GM23248 (cell line): ENCODE measurements around the gene CFAP157.

Experiments used
- EZH2 ChIP-seq: fragments of 200-600 bp; sonication (generic); IDR thresholded peaks from 2 replicates; pipeline ENCODE4 v1.6.1; 2018; ENCODE audit warnings: antibody characterized with exemption, mild to moderate bottlenecking; ENCODE audit not compliant: insufficient read depth, poor library complexity, severe bottlenecking
- EZH2phosphoT487 ChIP-seq: fragments of 200-600 bp; sonication (generic); IDR thresholded peaks from 2 replicates; pipeline ENCODE4 v1.6.1; 2018; ENCODE audit warnings: antibody characterized with exemption, moderate library complexity, mild to moderate bottlenecking, low read depth; ENCODE audit not compliant: insufficient read depth

GRCh38 chr9:127664678-127665507, 41.9 kb upstream of the CFAP157 start:
- TF ChIP-seq EZH2 = no peak
- TF ChIP-seq EZH2phosphoT487 = no peak
